SK-N-MC (cell line): ENCODE data around the gene RALGAPA2.

Source experiments
- DNase-seq: peaks from one replicate; pipeline ENCODE4 v3.0.0-alpha.2; 2011; ENCODE audit warnings: low read depth, low spot score
- H3K27ac ChIP-seq: fragments of 200-600 bp; sonication (generic); 2 replicates; pipeline ENCODE4 v1.5.1; 2016; ENCODE audit warnings: mixed run types
- H3K36me3 ChIP-seq: fragments of 200-600 bp; sonication (generic); 2 replicates; pipeline ENCODE4 v1.6.1; 2017; ENCODE audit warnings: antibody characterized with exemption, low read length, mixed read lengths; ENCODE audit not compliant: insufficient read depth
- H3K4me3 ChIP-seq: fragments of 200-600 bp; sonication (generic); 2 replicates; pipeline ENCODE4 v1.5.1; 2016
- H3K9ac ChIP-seq: fragments of 200-600 bp; sonication (generic); 2 replicates; pipeline ENCODE4 v1.8.0; 2017; ENCODE audit warnings: mixed run types, mixed read lengths; ENCODE audit not compliant: insufficient read length
- H3K9me3 ChIP-seq: fragments of 200-600 bp; sonication (generic); 2 replicates; pipeline ENCODE4 v1.6.1; 2017; ENCODE audit warnings: low read depth, mild to moderate bottlenecking, antibody characterized with exemption, low read length, moderate library complexity, mixed read lengths
- EZH2 ChIP-seq: fragments of 200-600 bp; sonication (generic); IDR thresholded peaks from one replicate; pipeline ENCODE4 v1.6.1; 2017; ENCODE audit warnings: antibody characterized with exemption
- FOXP2 ChIP-seq: optimal IDR thresholded peaks from 2 replicates; pipeline ENCODE3; 2011; ENCODE audit warnings: mild to moderate bottlenecking, moderate library complexity; ENCODE audit not compliant: insufficient read depth; ENCODE audit errors: extremely low read length, control extremely low read depth
- POLR2AphosphoS5 ChIP-seq: IDR thresholded peaks from 2 replicates; pipeline ENCODE4 v1.6.1; 2012; ENCODE audit warnings: mild to moderate bottlenecking, low read depth, low read length, borderline replicate concordance

RALGAPA2 gene

DNA sequence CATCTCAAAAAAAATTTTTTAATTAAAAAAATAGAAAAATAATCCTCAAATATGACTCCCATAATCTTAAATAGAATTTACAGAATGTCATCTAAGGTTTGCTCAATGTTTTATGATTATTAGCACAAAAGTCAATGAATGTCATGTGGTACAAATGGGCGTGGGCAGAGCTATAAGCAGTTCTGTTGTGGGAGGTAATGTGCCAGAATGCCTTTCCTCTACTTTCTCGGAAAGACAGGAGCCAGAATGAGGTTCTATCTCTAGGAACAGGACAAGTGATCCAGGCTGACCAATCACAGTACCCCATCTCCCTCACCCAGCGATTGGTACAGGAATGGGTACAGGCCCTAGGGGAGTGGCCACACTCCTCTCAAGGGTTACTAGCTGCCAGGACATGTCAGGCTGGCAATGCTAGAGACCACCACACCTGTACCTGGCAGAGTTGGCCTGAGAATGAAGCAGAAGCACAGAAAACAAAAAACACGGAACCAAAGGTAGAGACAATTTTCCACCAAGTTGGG is 15.1 kb downstream of the RALGAPA2 start:
- no peak overlapping the region for H3K27ac ChIP-seq

GRCh38 chr20:20695250-20695816 is 17.1 kb downstream of the RALGAPA2 start:
- no peak overlapping the region for H3K4me3 ChIP-seq
- no peaks in the 10 kb centered on the region for H3K36me3 ChIP-seq
- TF ChIP-seq POLR2AphosphoS5, result no peak
- TF ChIP-seq FOXP2, result no peak
- no peak for TF ChIP-seq EZH2
- no peaks in the 10 kb centered on the region for H3K9me3 ChIP-seq
- no peak for DNase-seq
- no peak overlapping the region for H3K9ac ChIP-seq
- H3K27ac ChIP-seq, result no peak overlapping the region

More for the DNA sequence above, 15.1 kb downstream of the RALGAPA2 start:
- no peak overlapping the region for H3K4me3 ChIP-seq
- no peak for DNase-seq
- no peaks in the 10 kb centered on the region for H3K9me3 ChIP-seq
- H3K9ac ChIP-seq, result no peak overlapping the region
- no peak for TF ChIP-seq EZH2
- H3K36me3 ChIP-seq, result no peaks in the 10 kb centered on the region

DNA sequence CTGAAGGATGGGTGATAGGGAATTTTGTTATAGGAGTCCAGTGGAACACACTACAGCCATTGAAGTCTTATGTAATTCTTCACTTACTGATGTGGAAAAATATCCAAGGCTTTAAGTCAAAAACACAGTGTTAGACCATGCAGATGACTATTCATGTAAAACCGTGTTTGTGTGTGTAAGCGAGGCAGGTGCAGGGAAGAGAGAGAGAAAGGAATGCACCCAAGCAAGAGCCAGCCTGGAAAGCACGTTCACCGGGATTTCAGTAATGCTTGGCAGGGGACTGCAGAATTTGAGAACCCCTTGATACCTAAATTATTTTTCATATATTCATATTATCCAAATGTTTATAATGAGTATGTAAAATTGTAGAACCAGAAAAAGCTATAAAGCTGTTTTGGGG is 17.9 kb downstream of the RALGAPA2 start:
- Histone ChIP-seq H3K36me3 (no peaks in the 10 kb centered on the region), H3K9ac (no peak overlapping the region), H3K4me3 (no peak overlapping the region), H3K9me3 (no peaks in the 10 kb centered on the region), H3K27ac (no peak overlapping the region)
- DNase-seq, result no peak
- TF ChIP-seq FOXP2, result no peak

DNA sequence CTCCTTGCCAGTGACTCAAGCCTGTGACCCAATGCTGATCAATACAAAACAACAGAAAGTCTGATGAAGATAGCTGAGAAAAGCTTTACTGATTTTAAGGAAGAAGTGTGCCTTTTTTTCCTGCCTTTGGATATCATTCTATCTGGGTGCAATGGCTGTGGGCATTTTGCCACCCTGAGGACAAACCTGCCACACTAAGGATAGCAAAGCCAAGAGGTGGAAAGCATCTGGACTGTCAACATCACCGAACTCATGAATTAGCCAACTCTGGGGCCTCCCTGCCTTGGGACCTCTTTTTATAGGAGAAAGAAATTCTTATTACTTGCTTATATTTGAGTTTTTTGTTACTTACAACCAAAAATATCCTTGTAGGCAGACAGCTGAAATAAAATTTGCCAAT is 19.9 kb downstream of the RALGAPA2 start:
- DNase-seq, result no peak
- Histone ChIP-seq H3K4me3 (no peak overlapping the region), H3K9ac (no peak overlapping the region), H3K9me3 (no peaks in the 10 kb centered on the region), H3K36me3 (no peaks in the 10 kb centered on the region), H3K27ac (no peak overlapping the region)
- TF ChIP-seq EZH2 (no peak), FOXP2 (no peak), POLR2AphosphoS5 (no peak)

GRCh38 chr20:20691477-20692235 is 20.8 kb downstream of the RALGAPA2 start:
- no peak for TF ChIP-seq EZH2
- no peak for TF ChIP-seq FOXP2
- TF ChIP-seq POLR2AphosphoS5, result no peak
- Histone ChIP-seq H3K27ac (no peak overlapping the region), H3K4me3 (no peak overlapping the region), H3K9me3 (no peaks in the 10 kb centered on the region), H3K36me3 (no peaks in the 10 kb centered on the region), H3K9ac (no peak overlapping the region)
- no peak for DNase-seq

DNA sequence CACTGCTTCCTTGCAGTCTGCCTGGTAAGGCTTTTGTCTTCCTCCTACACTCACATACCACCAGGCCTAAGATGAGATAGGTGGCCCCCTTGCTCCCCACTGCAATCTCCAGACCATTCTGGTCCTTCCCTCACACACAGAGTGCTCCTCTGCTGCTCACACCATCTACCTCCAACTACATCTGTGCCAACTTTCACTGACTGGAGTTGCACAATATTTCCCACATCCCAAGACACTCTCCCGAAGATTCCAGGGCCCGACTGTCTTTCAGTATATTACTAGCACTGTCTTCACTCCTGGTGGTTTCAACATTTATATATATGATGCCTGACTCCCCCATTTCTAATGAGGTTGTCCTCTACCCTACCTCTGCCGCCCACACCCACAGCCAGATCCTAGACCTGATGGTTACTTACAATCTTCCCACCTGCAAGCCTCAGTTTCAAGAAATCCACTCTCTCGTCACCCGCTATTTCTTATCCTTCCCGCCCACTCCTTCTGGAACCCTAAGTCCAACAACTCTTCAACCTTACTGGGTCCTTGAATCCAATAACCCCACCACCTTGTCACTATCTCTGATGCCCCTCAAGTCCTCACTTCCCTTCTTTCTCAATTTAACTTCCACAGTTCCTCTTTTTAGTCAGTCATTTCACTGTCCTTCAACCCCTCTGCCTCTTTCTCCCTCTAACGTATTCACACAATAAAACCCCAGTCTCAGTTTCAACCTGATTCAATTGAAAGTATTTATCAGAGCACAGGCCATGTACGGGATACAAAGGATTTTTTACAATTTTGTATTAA is 21.6 kb downstream of the RALGAPA2 start:
- no peak overlapping the region for H3K9ac ChIP-seq
- H3K4me3 ChIP-seq, result no peak overlapping the region
- DNase-seq, result no peak
- H3K9me3 ChIP-seq, result no peaks in the 10 kb centered on the region
- H3K27ac ChIP-seq, result no peak overlapping the region
- no peaks in the 10 kb centered on the region for H3K36me3 ChIP-seq
- TF ChIP-seq EZH2 (no peak), POLR2AphosphoS5 (no peak), FOXP2 (no peak)

DNA sequence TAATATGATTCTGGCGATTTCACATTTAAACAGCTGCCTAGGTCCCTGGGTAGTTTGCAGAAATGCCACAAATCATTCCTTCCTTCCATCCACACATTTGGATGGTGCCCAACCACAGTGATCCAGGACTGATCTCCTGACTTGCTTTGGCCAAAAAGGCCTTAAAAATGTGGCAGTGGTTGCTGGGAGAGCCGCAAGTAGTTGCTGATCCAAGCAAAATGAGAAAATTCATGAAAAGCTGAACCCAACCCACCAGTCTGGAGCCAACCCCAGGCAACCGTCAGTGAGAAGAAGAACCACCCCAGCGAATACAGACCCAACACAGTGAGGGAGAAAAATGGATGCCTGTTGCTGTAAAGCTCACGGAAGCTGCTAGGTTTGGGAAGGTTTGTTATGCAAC is 25.1 kb downstream of the RALGAPA2 start:
- Histone ChIP-seq H3K9ac (no peak overlapping the region), H3K9me3 (no peaks in the 10 kb centered on the region), H3K27ac (no peak overlapping the region), H3K4me3 (no peak overlapping the region), H3K36me3 (no peaks in the 10 kb centered on the region)
- TF ChIP-seq EZH2 (no peak), FOXP2 (no peak), POLR2AphosphoS5 (no peak)
- DNase-seq, result no peak

DNA sequence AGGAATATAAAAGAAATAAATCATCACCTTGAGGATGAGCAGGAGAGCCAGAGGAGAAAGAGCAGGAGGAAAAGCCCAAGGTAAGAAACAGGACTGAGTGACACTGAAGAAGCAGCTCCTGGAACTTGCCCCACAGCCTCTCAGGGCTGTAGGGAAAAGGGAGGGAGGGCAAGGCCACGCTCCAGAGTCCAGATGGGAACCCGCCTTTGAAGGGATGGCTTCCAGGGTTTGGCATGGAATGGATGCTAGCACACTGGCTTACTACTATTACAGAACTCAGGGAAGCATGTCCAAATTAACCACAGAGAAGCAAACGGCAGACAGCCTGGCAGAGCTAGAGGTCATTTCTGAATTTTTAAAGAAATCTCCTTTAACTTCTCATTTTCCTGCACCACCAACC is 26.8 kb downstream of the RALGAPA2 start:
- Histone ChIP-seq H3K27ac (no peak overlapping the region), H3K36me3 (no peaks in the 10 kb centered on the region), H3K4me3 (no peak overlapping the region), H3K9me3 (no peaks in the 10 kb centered on the region), H3K9ac (no peak overlapping the region)
- DNase-seq, result no peak
- TF ChIP-seq POLR2AphosphoS5 (no peak), FOXP2 (no peak), EZH2 (no peak)
